ENCODE measurements around the gene GRIN3B. TPM values are rescaled to one million over a fixed set of nuclear protein-coding genes. Genes with fewer than 3 reads are reported as not detected.

Gene GRIN3B
- total and polyA plus RNA-seq, 9 of the 15 experiments (the other 6 are each of a cell fraction or from before 2014, with no cell fraction given) = 0.06 to 0.95 (median 0.19) TPM; not detected in 6

DNA sequence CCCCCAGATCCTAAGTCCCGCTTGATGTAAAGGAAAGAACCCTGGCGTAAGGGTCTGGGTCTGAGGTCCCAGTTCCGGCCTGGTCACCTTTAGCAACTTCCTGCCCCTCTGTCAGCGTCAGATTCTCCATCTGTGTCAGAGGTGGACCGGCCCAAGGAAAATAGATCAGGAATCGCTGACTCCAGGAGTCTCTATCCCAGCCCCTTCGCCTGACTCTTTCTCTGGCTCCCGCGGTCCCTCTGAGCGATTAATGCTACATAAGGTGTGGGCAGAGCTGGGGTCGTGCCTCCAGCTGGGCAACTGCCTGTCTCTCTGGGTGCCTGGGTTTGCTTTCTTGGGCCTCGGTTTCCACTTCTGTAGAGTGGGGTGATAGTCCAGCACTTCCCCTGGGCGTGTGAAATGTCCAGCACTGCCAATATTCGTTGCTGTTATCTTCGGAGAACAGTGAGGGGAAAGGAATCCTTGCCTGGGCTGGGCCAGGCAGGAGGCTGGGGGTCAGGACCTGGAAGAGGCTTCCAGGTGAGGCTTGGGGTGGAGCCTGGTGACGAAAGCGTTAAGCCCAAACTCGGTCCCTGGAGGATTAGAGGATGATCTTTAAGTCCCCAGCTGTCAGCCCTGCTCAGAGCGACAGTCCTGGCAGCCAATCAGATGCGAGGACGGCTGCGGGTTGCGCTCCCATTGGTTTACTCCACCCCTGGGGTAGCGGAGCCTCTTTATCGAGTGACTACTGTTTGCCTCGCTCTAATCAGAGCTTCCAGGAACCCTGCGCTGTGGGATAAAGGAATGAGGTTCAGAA, 40.5 kb downstream of the GRIN3B start (continued):
- TF ChIP-seq ZFX (CRISPR knock-in tag; IDR thresholded peaks at IDR 0.05) (no peak), STAG1 (CRISPR knock-in tag; IDR thresholded peaks at IDR 0.05; ENCODE audit: borderline replicate concordance) (no peak), PHB (CRISPR knock-in tag; IDR thresholded peaks at IDR 0.05) (no peak), PYGO2 (tag; IDR thresholded peaks at IDR 0.05) (no peak), FOSL1 (tag; conservative IDR thresholded peaks at IDR 0.05) (no peak), BCL6 (CRISPR knock-in tag; IDR thresholded peaks at IDR 0.05) (no peak), NCOA1 (IDR thresholded peaks at IDR 0.05; ENCODE audit: low read depth) (peak; percentile 48; the same call in 1 of the 2 replicates), SIN3A (IDR thresholded peaks at IDR 0.05; ENCODE audit: borderline replicate concordance in 2 of 2, control insufficient read depth in 1 of 2, low read depth in 2 of 2, low read length in 2 of 2) (peak; percentile 56 to 69; a peak in 2 of 4 replicates), RAD21 (CRISPR knock-in tag; conservative IDR thresholded peaks at IDR 0.05 in 1 of 2, IDR thresholded peaks at IDR 0.05 in 1 of 2) (no peak), PML (IDR thresholded peaks at IDR 0.05; ENCODE audit: low read length) (peak; percentile 23; the same call in 1 of the 2 replicates), SREBF1 (IDR thresholded peaks at IDR 0.05; ENCODE audit: borderline replicate concordance, low read depth, low read length) (no peak), JUNB (CRISPR knock-in tag; conservative IDR thresholded peaks at IDR 0.05) (no peak)
- TF ChIP-seq, protein P1, sequence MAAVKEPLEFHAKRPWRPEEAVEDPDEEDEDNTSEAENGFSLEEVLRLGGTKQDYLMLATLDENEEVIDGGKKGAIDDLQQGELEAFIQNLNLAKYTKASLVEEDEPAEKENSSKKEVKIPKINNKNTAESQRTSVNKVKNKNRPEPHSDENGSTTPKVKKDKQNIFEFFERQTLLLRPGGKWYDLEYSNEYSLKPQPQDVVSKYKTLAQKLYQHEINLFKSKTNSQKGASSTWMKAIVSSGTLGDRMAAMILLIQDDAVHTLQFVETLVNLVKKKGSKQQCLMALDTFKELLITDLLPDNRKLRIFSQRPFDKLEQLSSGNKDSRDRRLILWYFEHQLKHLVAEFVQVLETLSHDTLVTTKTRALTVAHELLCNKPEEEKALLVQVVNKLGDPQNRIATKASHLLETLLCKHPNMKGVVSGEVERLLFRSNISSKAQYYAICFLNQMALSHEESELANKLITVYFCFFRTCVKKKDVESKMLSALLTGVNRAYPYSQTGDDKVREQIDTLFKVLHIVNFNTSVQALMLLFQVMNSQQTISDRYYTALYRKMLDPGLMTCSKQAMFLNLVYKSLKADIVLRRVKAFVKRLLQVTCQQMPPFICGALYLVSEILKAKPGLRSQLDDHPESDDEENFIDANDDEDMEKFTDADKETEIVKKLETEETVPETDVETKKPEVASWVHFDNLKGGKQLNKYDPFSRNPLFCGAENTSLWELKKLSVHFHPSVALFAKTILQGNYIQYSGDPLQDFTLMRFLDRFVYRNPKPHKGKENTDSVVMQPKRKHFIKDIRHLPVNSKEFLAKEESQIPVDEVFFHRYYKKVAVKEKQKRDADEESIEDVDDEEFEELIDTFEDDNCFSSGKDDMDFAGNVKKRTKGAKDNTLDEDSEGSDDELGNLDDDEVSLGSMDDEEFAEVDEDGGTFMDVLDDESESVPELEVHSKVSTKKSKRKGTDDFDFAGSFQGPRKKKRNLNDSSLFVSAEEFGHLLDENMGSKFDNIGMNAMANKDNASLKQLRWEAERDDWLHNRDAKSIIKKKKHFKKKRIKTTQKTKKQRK (IDR thresholded peaks at IDR 0.05; ENCODE audit: borderline replicate concordance, low read depth, low read length) = peak; percentile 30; the same call in 1 of the 2 replicates
- TF ChIP-seq, protein P2, sequence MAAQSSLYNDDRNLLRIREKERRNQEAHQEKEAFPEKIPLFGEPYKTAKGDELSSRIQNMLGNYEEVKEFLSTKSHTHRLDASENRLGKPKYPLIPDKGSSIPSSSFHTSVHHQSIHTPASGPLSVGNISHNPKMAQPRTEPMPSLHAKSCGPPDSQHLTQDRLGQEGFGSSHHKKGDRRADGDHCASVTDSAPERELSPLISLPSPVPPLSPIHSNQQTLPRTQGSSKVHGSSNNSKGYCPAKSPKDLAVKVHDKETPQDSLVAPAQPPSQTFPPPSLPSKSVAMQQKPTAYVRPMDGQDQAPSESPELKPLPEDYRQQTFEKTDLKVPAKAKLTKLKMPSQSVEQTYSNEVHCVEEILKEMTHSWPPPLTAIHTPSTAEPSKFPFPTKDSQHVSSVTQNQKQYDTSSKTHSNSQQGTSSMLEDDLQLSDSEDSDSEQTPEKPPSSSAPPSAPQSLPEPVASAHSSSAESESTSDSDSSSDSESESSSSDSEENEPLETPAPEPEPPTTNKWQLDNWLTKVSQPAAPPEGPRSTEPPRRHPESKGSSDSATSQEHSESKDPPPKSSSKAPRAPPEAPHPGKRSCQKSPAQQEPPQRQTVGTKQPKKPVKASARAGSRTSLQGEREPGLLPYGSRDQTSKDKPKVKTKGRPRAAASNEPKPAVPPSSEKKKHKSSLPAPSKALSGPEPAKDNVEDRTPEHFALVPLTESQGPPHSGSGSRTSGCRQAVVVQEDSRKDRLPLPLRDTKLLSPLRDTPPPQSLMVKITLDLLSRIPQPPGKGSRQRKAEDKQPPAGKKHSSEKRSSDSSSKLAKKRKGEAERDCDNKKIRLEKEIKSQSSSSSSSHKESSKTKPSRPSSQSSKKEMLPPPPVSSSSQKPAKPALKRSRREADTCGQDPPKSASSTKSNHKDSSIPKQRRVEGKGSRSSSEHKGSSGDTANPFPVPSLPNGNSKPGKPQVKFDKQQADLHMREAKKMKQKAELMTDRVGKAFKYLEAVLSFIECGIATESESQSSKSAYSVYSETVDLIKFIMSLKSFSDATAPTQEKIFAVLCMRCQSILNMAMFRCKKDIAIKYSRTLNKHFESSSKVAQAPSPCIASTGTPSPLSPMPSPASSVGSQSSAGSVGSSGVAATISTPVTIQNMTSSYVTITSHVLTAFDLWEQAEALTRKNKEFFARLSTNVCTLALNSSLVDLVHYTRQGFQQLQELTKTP (IDR thresholded peaks at IDR 0.05; ENCODE audit: low read depth in 1 of 2, partially characterized antibody in 2 of 2) = peak in 1 of 2 experiments; percentile 39
- TF ChIP-seq, protein P3, sequence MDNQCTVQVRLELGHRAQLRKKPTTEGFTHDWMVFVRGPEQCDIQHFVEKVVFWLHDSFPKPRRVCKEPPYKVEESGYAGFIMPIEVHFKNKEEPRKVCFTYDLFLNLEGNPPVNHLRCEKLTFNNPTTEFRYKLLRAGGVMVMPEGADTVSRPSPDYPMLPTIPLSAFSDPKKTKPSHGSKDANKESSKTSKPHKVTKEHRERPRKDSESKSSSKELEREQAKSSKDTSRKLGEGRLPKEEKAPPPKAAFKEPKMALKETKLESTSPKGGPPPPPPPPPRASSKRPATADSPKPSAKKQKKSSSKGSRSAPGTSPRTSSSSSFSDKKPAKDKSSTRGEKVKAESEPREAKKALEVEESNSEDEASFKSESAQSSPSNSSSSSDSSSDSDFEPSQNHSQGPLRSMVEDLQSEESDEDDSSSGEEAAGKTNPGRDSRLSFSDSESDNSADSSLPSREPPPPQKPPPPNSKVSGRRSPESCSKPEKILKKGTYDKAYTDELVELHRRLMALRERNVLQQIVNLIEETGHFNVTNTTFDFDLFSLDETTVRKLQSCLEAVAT (IDR thresholded peaks at IDR 0.05) = 0 out of 4 replicates have a peak, but pooled peaks of 1 of the 2 experiments have one; percentile 31
- TF ChIP-seq, protein P4, sequence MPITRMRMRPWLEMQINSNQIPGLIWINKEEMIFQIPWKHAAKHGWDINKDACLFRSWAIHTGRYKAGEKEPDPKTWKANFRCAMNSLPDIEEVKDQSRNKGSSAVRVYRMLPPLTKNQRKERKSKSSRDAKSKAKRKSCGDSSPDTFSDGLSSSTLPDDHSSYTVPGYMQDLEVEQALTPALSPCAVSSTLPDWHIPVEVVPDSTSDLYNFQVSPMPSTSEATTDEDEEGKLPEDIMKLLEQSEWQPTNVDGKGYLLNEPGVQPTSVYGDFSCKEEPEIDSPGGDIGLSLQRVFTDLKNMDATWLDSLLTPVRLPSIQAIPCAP (CRISPR knock-in tag; IDR thresholded peaks at IDR 0.05; ENCODE audit: borderline replicate concordance) = no peak

Measured in K562 (cell line).